Activated T-helper 2 cell treated with anti-CD3 and anti-CD28 coated beads, Interferon-gamma antibody, Interleukin-2, Interleukin-4, amounts not matched to agents 10 μg/mL and 5 μg/mL and 100 μg/mL, durations not matched to agents 14 hours and 24 hours and 36 hours (primary cell): Measurements from ENCODE around the gene TMEM164. TPM values are rescaled to one million over a fixed set of nuclear protein-coding genes. Genes with fewer than 3 reads are reported as not detected.

Experiments used
- DNase-seq: peaks from one replicate; pipeline ENCODE4 v3.0.0; 2021; ENCODE audit warnings: low spot score
- H3K27ac Mint-ChIP-seq: one replicate; pipeline ENCODE4 v1.8.0; 2021; ENCODE audit warnings: mixed read lengths
- H3K27me3 Mint-ChIP-seq: one replicate; pipeline ENCODE4 v1.8.0; 2021; ENCODE audit warnings: low read depth, mixed read lengths
- H3K36me3 Mint-ChIP-seq: one replicate; pipeline ENCODE4 v1.8.0; 2021; ENCODE audit warnings: low read depth, mixed read lengths
- H3K4me1 Mint-ChIP-seq: one replicate; pipeline ENCODE4 v1.8.0; 2021; ENCODE audit warnings: low read depth, mixed read lengths
- H3K4me3 Mint-ChIP-seq: one replicate; pipeline ENCODE4 v1.8.0; 2021; ENCODE audit warnings: low read depth, mild to moderate bottlenecking, moderate library complexity, mixed read lengths
- H3K9me3 Mint-ChIP-seq: one replicate; pipeline ENCODE4 v1.8.0; 2021; ENCODE audit warnings: mixed read lengths
- intact Hi-C: fragments of 100-400 bp; cut with micrococcal nuclease; formaldehyde crosslinking; loops from one replicate; pipeline ENCODE4 v1.15.1; 2023
- total RNA-seq: library from RNA; stranded (reverse); gene quantifications from 2 replicates; pipeline ENCODE4 v1.2.3, GENCODE V29; 2022

TMEM164 gene
- total RNA-seq, 1 donor from 2014 or later = 20.0 TPM

DNA sequence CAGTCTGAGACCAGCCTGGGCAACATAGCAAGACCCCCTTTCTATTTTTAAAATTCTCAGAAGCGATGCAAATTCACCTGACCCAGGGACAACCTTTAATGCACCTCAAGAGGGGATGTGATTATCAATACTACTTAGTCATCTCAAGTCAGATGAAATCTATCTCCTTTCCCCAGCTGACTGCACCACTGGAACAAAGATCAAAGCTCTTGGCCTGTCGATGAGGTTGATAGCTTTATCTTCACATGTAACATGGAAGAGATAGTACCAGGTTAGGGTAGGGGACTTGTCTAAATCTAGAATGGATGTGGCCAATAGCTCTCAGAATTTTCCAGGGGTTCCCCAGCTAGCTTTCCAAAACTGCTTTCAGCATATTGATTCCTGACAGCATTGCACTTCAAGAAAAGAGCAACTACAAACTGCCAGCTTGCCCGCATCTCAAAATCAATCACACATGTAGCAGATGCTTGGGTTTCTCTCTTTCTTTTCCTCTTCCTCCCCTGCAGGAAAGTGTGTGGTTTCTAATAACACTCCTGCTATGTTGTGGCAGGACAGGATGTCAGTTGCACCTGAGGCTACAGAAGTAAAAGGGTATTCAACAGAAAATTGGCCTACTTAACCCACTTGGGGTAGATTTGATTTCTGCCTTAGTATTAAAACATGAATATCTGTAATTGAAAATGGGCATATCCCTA is 12.2 kb upstream of the TMEM164 start:
- H3K27ac Mint-ChIP-seq = peak overlapping the region; percentile 33
- H3K36me3 Mint-ChIP-seq = no peaks in the 10 kb centered on the region
- H3K9me3 Mint-ChIP-seq = no peaks in the 10 kb centered on the region
- intact Hi-C loops = no loop called here
- no peaks in the 10 kb centered on the region for H3K27me3 Mint-ChIP-seq
- peak; percentile 8 for DNase-seq
- peaks cover 35% of the 10 kb centered on the region for H3K4me1 Mint-ChIP-seq
- H3K4me3 Mint-ChIP-seq = no peak overlapping the region

DNA sequence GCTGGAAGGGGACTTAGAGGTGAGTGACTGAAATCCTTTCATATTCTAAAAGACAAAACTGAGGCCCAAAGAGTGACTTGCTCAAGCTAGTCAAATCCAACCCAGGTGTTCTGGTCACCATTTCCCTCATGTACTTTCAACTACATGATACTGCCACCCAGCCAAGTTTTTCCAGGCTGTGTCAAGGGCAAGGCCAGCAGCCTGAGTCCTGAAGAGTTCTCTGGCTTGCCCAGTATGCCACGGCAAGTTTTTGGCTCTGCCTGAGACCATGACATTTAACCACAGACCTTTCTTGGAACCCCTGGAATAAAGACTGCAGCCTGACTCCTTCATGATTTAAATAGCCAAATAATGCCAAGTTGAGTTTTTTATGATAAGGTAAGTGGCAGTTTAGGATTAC is 10.7 kb upstream of the TMEM164 start:
- H3K9me3 Mint-ChIP-seq = no peaks in the 10 kb centered on the region
- no peak for DNase-seq

DNA sequence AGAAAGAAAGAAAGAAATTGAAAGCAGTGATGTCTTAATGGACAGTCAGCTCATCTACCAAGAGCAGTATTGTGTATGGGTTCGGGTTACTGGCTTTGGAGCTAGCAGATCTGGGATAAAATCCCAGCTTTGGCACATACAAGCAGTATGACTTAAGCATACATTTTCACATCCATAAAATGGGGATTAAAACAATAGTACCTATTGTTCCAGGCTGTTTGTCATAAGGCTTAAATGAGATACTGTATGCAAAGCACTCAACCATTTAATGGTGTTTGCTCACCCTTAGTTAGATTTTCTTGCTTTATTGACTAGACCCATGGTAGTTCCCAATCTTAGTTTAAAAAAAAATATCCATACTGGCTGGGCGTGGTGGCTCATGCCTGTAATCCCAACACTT is 7.8 kb upstream of the TMEM164 start:
- Mint-ChIP-seq H3K4me3 (no peak overlapping the region), H3K27ac (no peak overlapping the region), H3K9me3 (no peaks in the 10 kb centered on the region), H3K4me1 (peaks cover 19% of the 10 kb centered on the region), H3K27me3 (no peaks in the 10 kb centered on the region), H3K36me3 (no peaks in the 10 kb centered on the region)
- DNase-seq = no peak
- intact Hi-C loops = no loop called here

More for the DNA sequence above, 10.7 kb upstream of the TMEM164 start:
- H3K4me1 Mint-ChIP-seq = peaks cover 34% of the 10 kb centered on the region
- H3K27me3 Mint-ChIP-seq = no peaks in the 10 kb centered on the region
- no peak overlapping the region for H3K4me3 Mint-ChIP-seq
- intact Hi-C loops = no loop called here
- H3K27ac Mint-ChIP-seq = no peak overlapping the region
- H3K36me3 Mint-ChIP-seq = no peaks in the 10 kb centered on the region

- Mint-ChIP-seq H3K4me3 (no peak overlapping the region), H3K4me1 (peaks cover 10% of the 10 kb centered on the region), H3K9me3 (no peaks in the 10 kb centered on the region), H3K36me3 (no peaks in the 10 kb centered on the region), H3K27ac (no peak overlapping the region), H3K27me3 (no peaks in the 10 kb centered on the region)
- intact Hi-C loops = no loop called here
- no peak for DNase-seq
Observed at GRCh38 chrX:109997786-109998452, 5.0 kb upstream of the TMEM164 start.

GRCh38 chrX:110000000-110000399 is 2.9 kb upstream of the TMEM164 start:
- DNase-seq = no peak
- Mint-ChIP-seq H3K36me3 (peaks cover 8% of the 10 kb centered on the region), H3K4me3 (no peak overlapping the region), H3K9me3 (no peaks in the 10 kb centered on the region), H3K27ac (no peak overlapping the region), H3K4me1 (peaks cover 19% of the 10 kb centered on the region), H3K27me3 (no peaks in the 10 kb centered on the region)
- intact Hi-C loops = loop anchor here (10.0 kb wide), 2 partner anchors 135 to 265 kb away; partner anchors contain the start of gene ACSL4

DNA sequence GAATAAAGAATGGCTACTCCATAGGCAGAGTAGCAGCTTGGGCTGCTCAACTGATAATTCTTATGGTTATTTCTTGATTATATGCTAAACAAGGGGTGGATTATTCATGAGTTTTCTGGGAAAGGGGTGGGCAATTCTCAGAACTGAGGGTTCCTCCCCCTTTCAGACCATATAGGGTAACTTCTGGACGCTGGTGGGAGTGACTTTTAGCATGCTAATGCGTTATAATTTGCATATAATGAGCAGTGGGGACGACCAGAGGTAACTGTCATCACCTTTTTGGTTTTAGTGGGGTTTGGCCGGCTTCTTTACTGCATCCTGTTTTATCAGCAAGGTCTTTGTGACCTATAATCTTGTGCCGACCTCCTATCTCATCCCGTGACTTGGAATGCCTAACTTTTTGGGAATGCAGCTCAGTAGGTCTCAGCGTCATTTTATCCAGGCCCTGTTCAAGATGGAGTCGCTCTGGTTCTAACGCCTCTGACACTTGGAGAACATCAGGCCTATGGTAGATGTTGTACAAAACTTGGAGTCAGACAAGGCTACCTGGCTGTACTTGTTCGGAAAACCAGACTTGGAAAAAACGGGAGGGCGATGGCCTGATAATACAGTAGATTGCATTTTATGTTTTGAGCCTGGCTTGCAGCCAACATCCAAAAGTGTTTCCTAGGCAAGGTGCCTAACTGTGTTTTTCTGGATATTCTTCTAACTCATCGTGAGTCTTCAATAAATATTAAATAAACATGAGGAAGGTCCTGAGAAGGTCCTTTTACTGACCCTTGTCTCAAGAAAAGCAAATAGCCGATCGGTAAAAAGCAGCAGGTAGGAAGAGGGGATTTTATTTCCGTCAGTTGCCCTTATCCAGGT is 1.8 kb upstream of the TMEM164 start:
- DNase-seq = no peak
- peak overlapping the region; percentile 87 for H3K4me3 Mint-ChIP-seq
- peaks cover 15% of the 10 kb centered on the region for H3K36me3 Mint-ChIP-seq
- intact Hi-C loops = loop anchor here (10.0 kb wide), 2 partner anchors 134 to 266 kb away; partner anchors contain the start of gene ACSL4
- peaks cover 19% of the 10 kb centered on the region for H3K4me1 Mint-ChIP-seq
- H3K27ac Mint-ChIP-seq = peak overlapping the region; percentile 94
- H3K27me3 Mint-ChIP-seq = no peaks in the 10 kb centered on the region
- no peaks in the 10 kb centered on the region for H3K9me3 Mint-ChIP-seq

DNA sequence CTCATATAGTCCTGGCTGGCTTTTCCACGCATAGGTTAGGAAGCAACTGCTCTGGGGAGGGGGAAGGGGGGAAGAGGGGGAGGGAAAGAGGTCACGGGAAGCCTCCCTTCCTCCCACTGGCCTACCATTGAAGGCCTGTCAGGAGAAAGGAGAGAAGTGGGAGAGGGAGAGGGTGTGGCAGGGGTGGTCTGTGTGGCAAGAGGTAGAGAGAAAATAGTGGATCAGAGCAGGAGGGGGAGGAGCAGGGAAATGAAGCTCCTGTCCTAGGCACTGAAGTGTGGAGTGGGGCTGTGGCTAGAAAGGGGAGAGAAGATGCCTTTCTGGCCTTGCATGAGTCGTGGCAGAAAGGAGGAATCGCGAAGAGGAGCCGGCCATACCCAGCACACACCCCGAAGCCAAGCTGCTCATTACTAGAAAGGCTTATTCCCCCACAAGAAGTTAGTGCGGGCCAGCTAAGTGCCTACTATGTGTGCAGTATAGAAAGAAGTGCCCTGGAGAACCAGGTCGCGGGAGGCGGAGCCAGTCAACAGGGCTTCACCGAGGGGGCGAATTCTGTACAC is 1.1 kb upstream of the TMEM164 start:
- Mint-ChIP-seq H3K27ac (peak overlapping the region; percentile 94), H3K36me3 (peaks cover 19% of the 10 kb centered on the region), H3K9me3 (no peaks in the 10 kb centered on the region), H3K27me3 (no peaks in the 10 kb centered on the region), H3K4me3 (peak overlapping the region; percentile 87), H3K4me1 (peaks cover 22% of the 10 kb centered on the region)
- intact Hi-C loops = loop anchor here (10.0 kb wide), 2 partner anchors 133 to 267 kb away; partner anchors contain the start of gene ACSL4
- DNase-seq = no peak

DNA sequence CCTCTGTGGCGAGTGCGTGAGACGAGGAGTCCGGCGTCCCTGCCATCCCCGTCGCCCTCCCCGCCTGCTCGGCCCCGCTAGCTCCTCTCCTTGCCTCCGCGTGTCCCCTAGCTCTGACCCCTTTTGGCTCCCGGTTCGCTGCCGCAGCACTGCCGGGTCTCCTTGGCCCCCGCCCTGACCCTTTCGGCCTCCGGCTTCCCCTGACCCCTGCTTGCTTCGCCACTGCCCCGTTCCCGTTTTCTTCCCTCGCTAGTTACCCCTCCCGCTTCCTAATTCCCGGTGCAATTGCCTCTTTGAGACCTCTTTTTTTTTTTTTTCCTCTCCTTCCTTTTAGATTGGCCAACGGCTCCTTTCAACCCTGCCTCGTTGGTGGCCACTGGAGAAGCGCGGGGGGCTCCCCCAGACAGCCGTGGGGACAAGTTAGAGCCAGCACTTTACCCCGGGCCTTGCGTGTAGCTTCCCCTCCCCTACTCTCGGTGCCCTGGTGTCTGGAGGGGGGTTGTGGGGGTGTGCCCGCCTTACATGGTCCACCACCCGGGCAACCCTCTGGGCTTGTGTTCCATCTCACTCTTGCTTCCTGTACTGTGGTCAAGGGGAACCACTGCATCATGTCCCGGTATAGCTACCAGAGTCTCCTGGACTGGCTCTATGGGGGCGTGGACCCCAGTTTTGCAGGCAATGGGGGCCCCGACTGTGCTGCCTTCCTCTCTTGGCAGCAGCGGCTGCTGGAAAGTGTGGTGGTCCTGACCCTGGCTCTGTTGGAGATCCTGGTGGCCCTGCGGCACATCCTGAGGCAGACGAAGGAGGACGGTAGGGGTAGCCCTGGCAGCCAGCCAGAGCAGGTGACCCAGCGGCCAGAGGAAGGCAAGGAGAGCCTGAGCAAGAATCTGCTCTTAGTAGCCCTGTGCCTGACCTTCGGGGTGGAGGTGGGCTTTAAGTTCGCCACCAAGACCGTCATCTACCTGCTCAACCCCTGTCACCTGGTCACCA is 548 bp downstream of the TMEM164 start:
- Mint-ChIP-seq H3K36me3 (peaks cover 24% of the 10 kb centered on the region), H3K9me3 (no peaks in the 10 kb centered on the region), H3K4me1 (peaks cover 23% of the 10 kb centered on the region), H3K27me3 (no peaks in the 10 kb centered on the region), H3K27ac (peak overlapping the region; percentile 87), H3K4me3 (peak overlapping the region; percentile 93)
- DNase-seq = no peak
- intact Hi-C loops = loop anchor here (10.0 kb wide), 2 partner anchors 131 to 269 kb away; partner anchors contain the start of gene ACSL4

- intact Hi-C loops = loop anchor here (10.0 kb wide), 2 partner anchors 131 to 269 kb away; partner anchors contain the start of gene ACSL4
- Mint-ChIP-seq H3K36me3 (peaks cover 29% of the 10 kb centered on the region), H3K9me3 (no peaks in the 10 kb centered on the region), H3K4me1 (peaks cover 23% of the 10 kb centered on the region), H3K4me3 (peak overlapping the region; percentile 93), H3K27me3 (no peaks in the 10 kb centered on the region), H3K27ac (no peak overlapping the region)
- no peak for DNase-seq
Observed at GRCh38 chrX:110004215-110004614, 1.3 kb downstream of the TMEM164 start.

DNA sequence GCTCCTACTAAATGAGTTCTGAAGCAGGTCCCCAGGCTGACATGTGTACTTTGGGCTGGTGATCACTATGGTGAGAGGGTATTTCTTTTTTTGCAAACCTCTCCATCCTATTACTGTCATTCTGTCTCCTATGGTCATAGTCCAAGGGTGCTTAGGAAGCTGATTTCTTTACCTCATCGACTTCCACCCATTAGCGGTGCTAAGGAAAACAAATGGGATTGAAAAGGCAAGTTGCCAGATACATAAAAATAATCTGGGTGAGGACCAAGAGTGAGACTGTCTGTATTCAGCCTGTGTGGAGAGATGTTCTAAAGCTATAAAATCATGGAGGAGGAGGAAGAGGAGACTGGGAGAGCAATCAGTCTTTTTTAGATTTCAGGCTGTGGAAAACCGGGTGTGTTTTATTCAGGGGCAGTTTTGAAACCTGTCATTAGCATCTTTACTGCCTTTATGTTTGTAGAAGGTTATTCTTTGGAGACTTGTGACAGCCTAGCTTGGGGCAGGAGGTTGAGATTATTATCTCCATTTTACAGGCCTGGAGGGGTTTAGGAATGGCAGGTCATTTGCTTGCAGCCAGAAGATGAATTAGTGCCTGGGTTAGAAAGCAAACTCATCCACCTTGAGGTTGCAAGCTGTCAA is 1.9 kb downstream of the TMEM164 start:
- peaks cover 23% of the 10 kb centered on the region for H3K4me1 Mint-ChIP-seq
- no peak for DNase-seq
- H3K36me3 Mint-ChIP-seq = peaks cover 33% of the 10 kb centered on the region
- intact Hi-C loops = loop anchor here (10.0 kb wide), 2 partner anchors 130 to 270 kb away; partner anchors contain the start of gene ACSL4
- peak overlapping the region; percentile 93 for H3K4me3 Mint-ChIP-seq
- no peaks in the 10 kb centered on the region for H3K27me3 Mint-ChIP-seq
- no peaks in the 10 kb centered on the region for H3K9me3 Mint-ChIP-seq
- H3K27ac Mint-ChIP-seq = no peak overlapping the region

DNA sequence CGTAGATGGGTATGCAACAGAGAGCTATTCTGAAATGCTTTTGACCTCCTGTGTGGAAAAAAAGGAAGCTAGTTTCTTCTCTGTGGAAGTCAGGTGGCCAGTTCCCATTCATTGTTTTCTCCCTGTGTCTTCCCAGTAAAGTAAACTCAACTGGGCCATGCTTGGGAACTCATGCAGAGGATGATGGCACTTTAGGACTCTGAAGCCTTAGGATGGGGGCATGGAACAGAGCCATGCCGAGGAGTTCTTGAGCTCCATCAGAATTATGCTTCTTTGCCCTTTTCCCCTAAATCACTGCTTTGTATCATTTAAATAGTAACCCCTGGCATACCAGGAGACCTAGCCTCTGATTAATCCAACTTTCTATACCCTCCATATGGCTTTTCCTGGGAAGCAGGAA is 3.2 kb downstream of the TMEM164 start:
- no peak overlapping the region for H3K27ac Mint-ChIP-seq
- H3K36me3 Mint-ChIP-seq = peaks cover 46% of the 10 kb centered on the region
- H3K27me3 Mint-ChIP-seq = no peaks in the 10 kb centered on the region
- DNase-seq = no peak
- no peaks in the 10 kb centered on the region for H3K9me3 Mint-ChIP-seq
- peaks cover 23% of the 10 kb centered on the region for H3K4me1 Mint-ChIP-seq
- H3K4me3 Mint-ChIP-seq = no peak overlapping the region
- intact Hi-C loops = loop anchor here (10.0 kb wide), 2 partner anchors 129 to 271 kb away; partner anchors contain the start of gene ACSL4
